K562 (cell line): Measurements from ENCODE around the gene DNAJB6. TPM values are rescaled to one million over a fixed set of nuclear protein-coding genes. Genes with fewer than 3 reads are reported as not detected.

Experiments used
- C11orf30 ChIP-seq: fragments of 450-650 bp; IDR thresholded peaks from 2 replicates; pipeline ENCODE4 v1.6.1; 2016; ENCODE audit warnings: low read depth, mild to moderate bottlenecking
- GABPA ChIP-seq: fragments of 200-800 bp; sonication (Bioruptor generic); conservative IDR thresholded peaks from 2 replicates; pipeline ENCODE4 v1.6.1; 2016; ENCODE audit warnings: low read depth, missing genetic modification characterization, missing compliant biosample characterization
- HBP1 ChIP-seq: fragments of 450-650 bp; formaldehyde crosslinking; IDR thresholded peaks from 2 replicates; pipeline ENCODE4 v1.4.0; 2022; ENCODE audit warnings: missing genetic modification characterization
- HMGN3 ChIP-seq: IDR thresholded peaks from 2 replicates; pipeline ENCODE4 v1.6.1; 2011; ENCODE audit warnings: borderline replicate concordance, low read depth, mild to moderate bottlenecking, mixed read lengths, low read length; ENCODE audit not compliant: insufficient read length; ENCODE audit errors: extremely low read depth
- JUND ChIP-seq, 2 experiments: IDR thresholded peaks; 2 replicates in 1 of 2; 3 replicates in 1 of 2; pipeline ENCODE4 v1.6.1; 2011; ENCODE audit warnings: borderline replicate concordance in 2 of 2, low read depth in 2 of 2, low read length in 2 of 2, improper control_type of control experiment in 1 of 2, missing biosample characterization in 1 of 2, missing genetic modification characterization in 1 of 2, missing genetic modification reagents in 1 of 2
- NR4A1 ChIP-seq, 2 experiments: fragments of 250-450 bp in 1 of 2; fragments of 450-650 bp in 1 of 2; sonication (Bioruptor Pico) in 1 of 2; IDR thresholded peaks; 2 replicates each; pipeline versions ENCODE4 v1.4.0 to v1.6.1; 2016 to 2020; ENCODE audit warnings: mild to moderate bottlenecking in 2 of 2, missing compliant biosample characterization in 1 of 2, missing genetic modification characterization in 1 of 2, moderate library complexity in 1 of 2
- SP1 ChIP-seq: sonication (generic); formaldehyde crosslinking; IDR thresholded peaks from 2 replicates; pipeline ENCODE4 v1.8.1; 2022; ENCODE audit warnings: mild to moderate bottlenecking, missing genetic modification reagents
- SP2 ChIP-seq: IDR thresholded peaks from 2 replicates; pipeline ENCODE4 v1.6.1; 2011; ENCODE audit warnings: mild to moderate bottlenecking, low read depth, low read length, moderate library complexity; ENCODE audit not compliant: poor library complexity, severe bottlenecking; ENCODE audit errors: extremely low read depth
- XRCC3 ChIP-seq: fragments of 450-650 bp; IDR thresholded peaks from 2 replicates; pipeline ENCODE4 v1.6.1; 2017; ENCODE audit warnings: mild to moderate bottlenecking, moderate library complexity
- ZC3H11A ChIP-seq: IDR thresholded peaks from 2 replicates; pipeline ENCODE4 v1.6.1; 2012; ENCODE audit warnings: low read depth, low read length, improper control_type of control experiment
- ZNF274 ChIP-seq: IDR thresholded peaks from 2 replicates; pipeline ENCODE4 v1.6.1; 2011; ENCODE audit warnings: low read depth, mild to moderate bottlenecking, low read length, moderate library complexity, borderline replicate concordance
- ZNF277 ChIP-seq: fragments of 250-450 bp; sonication (Bioruptor Pico); IDR thresholded peaks from 2 replicates; pipeline ENCODE4 v1.8.0; 2022; ENCODE audit warnings: inconsistent platforms, mild to moderate bottlenecking, moderate library complexity, borderline replicate concordance
- ZSCAN29 ChIP-seq: fragments of 450-650 bp; IDR thresholded peaks from 2 replicates; pipeline ENCODE4 v1.6.1; 2017
- polyA plus RNA-seq, 8 experiments: library from polyadenylated mRNA; depleted of rRNA in 4 of 8; stranded (reverse) in 5 of 8; unstranded in 3 of 8; fragments of >200 nt; fragmentation: Nextera tagmentation in 2 of 8; fragmentation: Illumina TruSeq in 1 of 8; extraction: Ambion mirVana in 2 of 8; extraction: Trizol in 1 of 8; gene quantifications; 2 replicates each; pipeline versions ENCODE4 v1.2.1 to v1.2.3, GENCODE V29; 2011 to 2014; ENCODE audit warnings: inconsistent platforms in 1 of 8, missing spikeins in 1 of 8
- total RNA-seq, 7 experiments: library from RNA; depleted of rRNA in 6 of 7; stranded (reverse); fragments of >200 nt in 6 of 7; fragmentation: Illumina TruSeq in 2 of 7; extraction: Trizol in 2 of 7; gene quantifications; 2 replicates each; pipeline versions ENCODE4 v1.2.1 to v1.2.3, GENCODE V29; 2011 to 2021; ENCODE audit warnings: low replicate concordance in 1 of 7
- TF ChIP-seq, protein P1 (sequence below): fragments of 250-450 bp; sonication (Bioruptor Pico); IDR thresholded peaks from 2 replicates; pipeline ENCODE4 v1.5.0; 2021; ENCODE audit warnings: mild to moderate bottlenecking, moderate library complexity
- TF ChIP-seq, protein P2 (sequence below): sonication (generic); formaldehyde crosslinking; IDR thresholded peaks from 2 replicates; pipeline ENCODE4 v1.9.0; 2022; ENCODE audit warnings: mild to moderate bottlenecking, missing genetic modification reagents
- TF ChIP-seq, protein P3 (sequence below): fragments of 250-450 bp; sonication (Bioruptor Pico); IDR thresholded peaks from 2 replicates; pipeline ENCODE4 v1.4.0; 2020

DNAJB6 gene
- total and polyA plus RNA-seq, 9 of the 15 experiments (the other 6 are each of a cell fraction or from before 2014, with no cell fraction given) = 84.5 to 158 (median 135) TPM

DNA sequence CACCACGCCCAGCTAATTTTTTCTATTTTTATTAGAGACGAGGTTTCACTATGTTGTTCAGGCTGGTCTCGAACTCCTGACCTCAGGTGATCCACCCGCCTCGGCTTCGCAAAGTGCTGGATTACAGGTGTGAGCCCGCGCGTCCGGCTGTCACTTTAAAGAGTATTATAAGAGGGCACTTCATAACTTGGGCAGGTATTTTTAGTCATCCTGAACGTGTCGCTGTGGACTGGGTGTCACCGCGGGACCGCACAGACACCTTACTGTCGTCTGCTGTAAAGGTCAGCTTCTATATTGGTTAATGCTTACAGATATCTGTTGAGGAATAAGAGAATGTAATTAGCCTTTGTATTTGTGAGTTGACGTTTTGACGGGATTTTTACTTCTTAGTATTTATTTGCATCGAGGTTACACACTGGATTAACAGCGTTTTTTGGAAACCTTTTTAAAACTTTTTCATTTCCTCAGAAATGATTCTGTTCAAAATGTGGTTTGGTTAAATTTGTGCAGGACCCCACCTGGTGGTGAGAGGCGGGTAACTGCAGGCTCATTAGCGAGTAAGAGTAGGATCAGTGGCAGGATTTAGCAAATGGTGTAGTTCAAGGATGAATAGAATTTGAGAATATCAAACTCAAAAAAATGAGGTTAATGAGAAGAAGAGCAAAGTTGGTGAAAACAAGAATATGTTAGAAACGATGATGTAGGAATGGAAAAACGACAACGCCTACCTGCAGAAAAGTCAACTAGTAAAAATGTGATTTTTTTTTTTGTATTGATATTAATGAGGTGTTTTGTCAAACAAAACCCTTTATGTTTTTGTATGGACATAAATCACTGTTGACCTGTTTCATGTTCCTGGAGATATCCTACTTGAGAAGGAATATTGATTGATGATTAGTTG, 3.2 kb downstream of the DNAJB6 start (continued):
- TF ChIP-seq ZSCAN29 (no peak), ZNF277 (no peak), NR4A1 (CRISPR knock-in tag; IDR thresholded peaks at IDR 0.05) (no peak), NR4A1 (tag; IDR thresholded peaks at IDR 0.05) (no peak), ZC3H11A (no peak), HMGN3 (no peak), GABPA (tag) (no peak), HBP1 (no peak), SP2 (no peak), C11orf30 (no peak), JUND (IDR thresholded peaks at IDR 0.05; ENCODE audit: borderline replicate concordance, low read depth, low read length) (peak; percentile 53; the same call in 1 of the 2 replicates), JUND (tag; IDR thresholded peaks at IDR 0.05; ENCODE audit: borderline replicate concordance, low read depth, low read length) (no peak; the same call in 1 of the 3 replicates), XRCC3 (no peak), SP1 (peak; percentile 42; the same call in 1 of the 2 replicates), ZNF274 (no peak)
- TF ChIP-seq, protein P1, sequence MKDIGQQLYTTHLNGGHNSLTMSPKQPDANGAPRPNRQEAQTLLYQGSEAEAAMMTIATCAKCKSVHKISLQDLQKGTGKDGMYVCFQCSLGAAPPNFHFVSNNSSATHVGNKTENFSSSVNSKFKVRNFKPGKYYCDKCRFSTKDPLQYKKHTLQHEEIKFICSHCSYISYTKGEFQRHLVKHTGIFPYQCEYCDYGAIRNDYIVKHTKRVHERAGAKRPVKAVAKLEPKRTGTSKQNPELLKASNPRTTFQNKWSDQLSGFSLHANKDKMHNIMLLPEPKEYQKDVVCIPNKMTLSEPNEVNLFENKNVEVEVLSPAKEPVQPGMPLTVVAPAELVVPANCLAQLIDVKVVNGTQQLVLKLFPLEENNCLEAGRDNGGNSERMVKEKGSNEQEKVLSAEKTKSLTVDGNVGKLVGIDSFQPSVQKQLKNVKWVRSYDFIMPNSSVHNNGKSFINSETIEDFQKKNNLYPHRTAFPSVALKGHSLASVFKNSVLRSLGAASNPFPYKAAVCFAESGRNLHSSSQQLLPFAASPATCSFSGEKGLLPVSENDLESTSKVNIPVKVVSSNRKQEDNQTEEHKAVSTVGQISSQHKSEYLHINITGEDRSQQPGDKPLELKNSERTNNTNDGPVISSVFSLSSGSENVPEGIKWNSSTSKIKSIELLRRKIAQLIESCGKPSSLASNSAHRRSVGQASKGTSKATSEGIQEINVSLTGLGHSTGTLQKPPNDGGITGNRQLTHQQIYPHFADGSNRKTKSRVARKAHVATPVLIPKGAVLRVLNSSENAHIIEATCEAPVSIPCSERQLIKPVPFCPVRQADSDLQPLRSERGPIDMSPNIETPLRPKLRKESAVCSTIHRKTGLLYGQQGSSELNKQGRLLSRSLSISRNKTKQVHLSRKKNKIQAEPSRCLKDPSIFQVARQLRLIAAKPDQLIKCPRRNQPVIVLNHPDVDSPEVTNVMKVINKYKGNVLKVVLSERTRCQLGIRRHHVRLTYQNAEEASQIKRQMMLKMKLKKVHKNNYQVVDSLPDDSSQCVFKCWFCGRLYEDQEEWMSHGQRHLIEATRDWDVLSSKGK (CRISPR knock-in tag) = no peak
- TF ChIP-seq, protein P2, sequence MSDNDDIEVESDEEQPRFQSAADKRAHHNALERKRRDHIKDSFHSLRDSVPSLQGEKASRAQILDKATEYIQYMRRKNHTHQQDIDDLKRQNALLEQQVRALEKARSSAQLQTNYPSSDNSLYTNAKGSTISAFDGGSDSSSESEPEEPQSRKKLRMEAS (CRISPR knock-in tag) = no peak
- TF ChIP-seq, protein P3, sequence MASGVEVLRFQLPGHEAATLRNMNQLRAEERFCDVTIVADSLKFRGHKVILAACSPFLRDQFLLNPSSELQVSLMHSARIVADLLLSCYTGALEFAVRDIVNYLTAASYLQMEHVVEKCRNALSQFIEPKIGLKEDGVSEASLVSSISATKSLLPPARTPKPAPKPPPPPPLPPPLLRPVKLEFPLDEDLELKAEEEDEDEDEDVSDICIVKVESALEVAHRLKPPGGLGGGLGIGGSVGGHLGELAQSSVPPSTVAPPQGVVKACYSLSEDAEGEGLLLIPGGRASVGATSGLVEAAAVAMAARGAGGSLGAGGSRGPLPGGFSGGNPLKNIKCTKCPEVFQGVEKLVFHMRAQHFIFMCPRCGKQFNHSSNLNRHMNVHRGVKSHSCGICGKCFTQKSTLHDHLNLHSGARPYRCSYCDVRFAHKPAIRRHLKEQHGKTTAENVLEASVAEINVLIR (CRISPR knock-in tag) = no peak
